Head of caudate nucleus (tissue), 42 donors: ENCODE data around the gene ANKRD13B.
A peak's percentile ranks its signal among the peaks of the same experiment; 100 is the strongest.

Experiments used
- DNase-seq, 42 donors: peaks; one replicate each; pipeline versions ENCODE4 v3.0.0 to v3.0.0-alpha.2; 2020 to 2021; ENCODE audit warnings: mixed read lengths in 7 of 42
- intact Hi-C: fragments of 100-400 bp; cut with DNase I; formaldehyde crosslinking; loops from one replicate; pipeline ENCODE4 v1.15.0; 2022

The ANKRD13B gene

DNA sequence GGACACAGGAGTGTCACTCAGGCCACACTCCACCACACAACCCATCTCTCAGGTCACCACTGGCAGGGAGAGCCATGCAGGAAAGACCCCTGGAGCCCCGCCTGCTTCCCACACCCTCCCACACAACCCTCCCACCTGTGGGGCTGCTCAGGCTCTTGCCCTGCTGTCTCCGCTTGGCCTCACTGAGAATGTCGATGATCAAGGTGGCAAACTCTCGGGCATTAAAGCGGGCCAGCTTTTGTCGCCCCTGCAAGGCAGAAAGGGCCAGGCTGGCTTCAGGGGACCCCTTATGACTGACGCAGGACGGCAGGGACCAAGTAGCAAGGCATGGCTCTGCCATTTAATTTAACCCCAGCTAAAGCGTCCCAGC lies 15.9 kb upstream of the ANKRD13B start:
- DNase-seq, result peak in 2 of 42 donors; percentile 1 to 2
- intact Hi-C loops, result loop anchor here (10.0 kb wide), 1 partner anchor 202 kb away; no protein-coding TSS in a partner anchor

DNA sequence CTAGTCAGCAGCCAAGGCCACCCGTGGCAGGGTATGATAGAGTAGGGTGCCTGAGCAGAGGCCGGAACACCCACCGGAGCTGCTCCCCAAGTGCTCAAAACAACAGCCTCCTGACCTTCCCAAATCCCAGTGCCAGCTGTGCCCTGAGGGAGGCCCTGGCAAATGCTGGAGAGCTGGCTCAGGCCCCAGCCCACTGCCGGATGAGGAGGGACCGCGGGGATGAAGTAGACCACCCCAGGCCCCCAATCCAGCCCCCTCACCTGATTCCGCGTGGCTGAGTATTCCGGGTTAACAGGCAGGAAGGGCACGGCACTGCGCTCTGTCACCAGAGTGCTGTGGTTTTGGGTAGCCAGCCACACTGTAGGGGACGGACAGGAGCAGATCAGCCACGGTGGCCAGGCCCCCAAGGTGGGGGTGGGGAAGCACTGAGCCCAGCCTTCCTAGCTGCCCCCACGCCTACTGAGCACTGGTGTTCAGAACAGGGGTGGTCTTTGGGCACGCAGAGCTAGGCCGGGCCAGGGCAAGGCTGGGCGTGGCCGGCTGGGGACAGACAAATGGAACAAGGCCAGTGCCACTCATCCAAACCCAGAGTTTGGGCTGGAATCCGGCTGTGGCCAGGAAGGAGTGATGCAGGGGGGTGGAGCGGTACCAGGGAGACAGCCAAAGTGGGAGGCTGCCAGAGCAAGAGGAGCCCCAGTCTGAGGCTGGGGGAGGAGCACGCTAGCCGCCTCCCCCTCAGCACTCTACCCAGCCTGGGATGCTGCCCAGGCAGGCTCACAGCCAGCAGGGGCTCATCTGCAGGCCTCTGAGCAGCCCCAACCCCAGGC lies 15.3 kb upstream of the ANKRD13B start:
- intact Hi-C loops, result loop anchor here (10.0 kb wide), 1 partner anchor 203 kb away; no protein-coding TSS in a partner anchor
- DNase-seq, result peak in 33 of 42 donors; percentile 55 to 87 (median 70)

DNA sequence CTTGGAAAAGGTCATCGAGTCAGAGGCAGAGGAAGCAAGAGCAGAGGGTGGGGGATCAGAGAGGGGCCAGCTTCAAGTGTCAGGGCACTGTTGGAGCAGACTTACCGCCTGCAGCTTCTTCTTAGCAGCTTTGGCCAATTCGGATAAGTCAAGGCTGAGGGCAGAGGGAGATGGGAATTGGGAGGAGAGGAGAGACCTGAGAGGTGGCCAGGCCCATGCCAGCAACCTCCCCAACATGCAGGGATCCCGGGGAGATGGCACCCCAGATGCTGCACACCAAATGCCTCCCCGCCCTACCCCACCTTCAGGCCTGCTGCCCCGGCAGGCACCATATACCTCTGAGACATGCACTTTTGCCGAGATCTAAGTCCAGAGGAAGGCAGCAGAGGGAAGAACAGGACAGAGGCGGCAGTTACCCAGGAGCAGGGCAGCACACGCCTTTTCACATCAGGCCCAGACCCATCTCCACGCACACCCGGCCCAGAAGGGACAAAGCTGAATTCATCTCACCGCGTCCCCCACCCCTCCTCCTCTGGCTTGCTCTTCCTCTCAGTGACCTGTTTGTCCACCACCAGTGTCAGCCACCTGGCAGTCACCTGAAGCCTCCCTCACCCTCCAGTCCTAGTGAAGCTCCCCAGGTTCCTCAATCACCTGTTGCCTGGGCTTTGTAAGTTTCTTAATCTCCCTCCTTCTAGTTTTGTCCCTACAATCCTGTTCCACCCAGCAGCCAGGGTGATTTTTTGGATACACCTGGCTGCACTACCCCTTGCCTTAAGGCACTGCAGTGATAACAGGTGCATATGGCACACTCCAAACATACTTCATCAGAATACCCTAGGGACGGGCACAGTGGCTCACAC lies 14.1 kb upstream of the ANKRD13B start:
- no peak for DNase-seq
- intact Hi-C loops, result loop anchor here (10.0 kb wide), 1 partner anchor 204 kb away; no protein-coding TSS in a partner anchor

DNA sequence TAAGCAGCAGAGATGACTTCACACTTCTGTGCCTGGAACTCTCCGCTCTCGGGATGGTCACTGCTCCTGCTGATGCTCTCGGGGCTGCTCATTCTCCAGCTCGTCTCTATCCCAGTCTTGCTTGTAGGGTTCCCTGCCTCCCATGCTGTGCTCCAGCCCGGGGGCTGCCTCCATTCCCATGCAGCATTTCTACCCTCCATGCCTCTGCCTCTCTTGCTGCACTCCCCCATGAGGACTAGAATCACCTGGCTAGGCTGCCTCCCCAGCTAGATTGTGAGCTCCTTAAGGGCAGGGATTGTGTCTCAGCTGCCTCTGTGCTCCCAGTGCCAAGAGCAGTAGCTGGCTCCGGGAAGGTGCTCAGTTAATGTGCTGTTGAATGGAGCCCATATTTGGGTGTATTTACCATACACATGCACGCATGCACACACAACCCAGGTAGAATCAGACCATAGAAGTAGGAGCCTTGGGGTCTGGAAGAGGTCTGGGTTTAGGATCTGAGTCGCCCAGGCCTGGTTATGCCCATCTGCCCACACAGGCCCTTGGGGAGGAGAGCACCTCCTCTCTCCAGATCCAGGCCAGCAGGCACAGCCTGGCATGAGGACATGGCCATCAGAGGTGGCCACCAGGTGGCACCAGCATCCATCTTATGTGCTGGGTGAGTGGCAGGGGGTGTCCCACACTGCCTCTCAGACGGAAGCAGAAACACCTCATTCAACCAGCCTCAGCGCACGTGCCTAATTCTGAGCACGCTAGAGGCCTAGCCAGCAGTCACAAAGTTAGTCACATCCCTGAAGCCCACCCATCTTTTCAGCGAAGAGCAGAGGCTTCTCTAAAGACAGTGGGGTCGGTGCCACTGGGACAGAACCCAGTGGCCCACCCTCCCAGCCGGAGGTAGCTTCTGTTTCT lies 12.8 kb upstream of the ANKRD13B start:
- intact Hi-C loops, result loop anchor here (10.0 kb wide), 1 partner anchor 205 kb away; no protein-coding TSS in a partner anchor
- peak; percentile 83 to 97 (median 92) for DNase-seq

GRCh38 chr17:29581583-29582253 lies 11.2 kb upstream of the ANKRD13B start:
- intact Hi-C loops, result no loop called here
- DNase-seq, result peak in 25 of 42 donors; percentile 37 to 83 (median 65)

DNA sequence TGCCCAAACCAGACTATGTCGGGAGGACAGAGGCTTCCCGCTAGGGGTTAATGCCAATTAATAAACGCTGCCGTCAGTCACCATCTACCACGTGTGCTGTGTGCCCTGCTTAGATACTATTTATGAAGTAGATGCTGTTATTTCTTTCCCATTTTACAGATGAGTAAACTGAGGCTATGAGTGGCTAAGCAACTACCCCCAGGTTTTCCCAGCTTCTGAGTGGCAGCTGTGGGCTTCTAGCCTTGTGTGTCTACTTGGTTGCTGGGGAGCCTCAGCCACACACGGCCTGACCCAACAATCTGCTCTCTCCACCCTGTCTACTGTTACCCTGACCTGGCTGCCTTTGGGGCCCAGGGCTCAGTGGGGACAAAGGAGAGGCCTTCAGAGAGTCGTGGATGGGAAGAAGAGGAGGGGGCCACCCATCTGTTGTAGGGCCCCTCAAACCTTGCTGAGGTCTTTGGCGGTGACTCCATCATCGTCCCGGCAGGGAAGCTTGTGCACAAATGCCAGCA lies 10.6 kb upstream of the ANKRD13B start:
- intact Hi-C loops, result no loop called here
- peak in 1 of 42 donors; percentile 16 for DNase-seq

DNA sequence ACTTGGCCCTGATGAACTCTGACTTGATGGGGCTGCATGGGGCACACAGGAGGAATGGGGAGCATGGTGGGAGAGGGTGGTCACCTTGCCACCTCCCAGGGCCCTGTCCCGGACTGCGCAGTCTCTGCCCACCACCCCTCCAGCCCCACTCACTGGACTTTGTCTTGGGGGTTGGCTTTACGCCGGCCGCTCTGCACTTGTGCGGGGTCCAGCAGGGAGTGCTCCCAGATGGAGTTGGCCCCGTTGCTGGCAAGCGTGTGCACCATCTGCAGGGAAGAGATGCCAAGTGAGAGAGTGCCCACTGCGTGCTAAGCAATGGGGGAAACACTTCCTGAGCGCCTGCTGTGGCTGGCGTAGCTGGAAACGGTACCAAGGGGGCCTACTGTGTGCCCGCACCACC lies 10.2 kb upstream of the ANKRD13B start:
- intact Hi-C loops, result no loop called here
- peak; percentile 76 to 95 (median 88) for DNase-seq

GRCh38 chr17:29583324-29584248 lies 9.3 kb upstream of the ANKRD13B start:
- peak in 1 of 42 donors; percentile 30 for DNase-seq
- intact Hi-C loops, result no loop called here

DNA sequence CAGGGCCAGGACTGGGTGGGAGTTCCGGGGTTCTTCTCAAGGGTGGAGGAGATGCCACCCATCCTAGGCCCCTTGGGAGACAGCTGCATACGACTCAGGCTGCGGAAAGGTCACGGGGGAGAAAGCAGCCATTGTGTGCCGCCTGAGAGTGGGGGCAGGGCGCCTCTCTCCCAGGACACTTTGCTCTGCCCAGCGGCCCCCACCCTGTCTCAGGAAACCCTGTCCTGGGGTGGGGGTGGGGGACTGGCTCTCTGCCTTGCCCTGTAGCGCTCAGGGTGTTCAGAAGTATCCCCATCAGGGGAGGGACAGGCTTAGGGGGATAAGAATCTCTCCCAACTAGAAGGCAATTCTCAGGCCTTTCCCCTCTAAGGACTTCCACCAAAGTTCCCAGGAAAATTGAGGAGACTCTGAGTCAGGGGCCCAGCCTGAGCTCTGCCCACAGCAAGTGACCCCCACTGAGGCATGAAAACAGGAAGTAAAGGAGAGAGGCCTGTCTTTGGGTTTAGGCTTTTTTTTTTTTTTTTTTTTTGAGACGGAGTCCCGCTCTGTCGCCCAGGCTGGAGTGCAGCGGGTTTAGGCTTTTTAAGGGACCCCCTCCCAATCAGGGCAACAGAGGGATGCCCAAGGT lies 8.4 kb upstream of the ANKRD13B start:
- intact Hi-C loops, result no loop called here
- DNase-seq, result peak; percentile 69 to 95 (median 86)

- peak in 6 of 42 donors; percentile 14 to 52 (median 32) for DNase-seq
- intact Hi-C loops, result no loop called here
Measured at GRCh38 chr17:29585080-29585751, 7.7 kb upstream of the ANKRD13B start.

GRCh38 chr17:29586676-29587469 lies 6.1 kb upstream of the ANKRD13B start:
- intact Hi-C loops, result no loop called here
- DNase-seq, result peak in 1 of 42 donors; percentile 16

GRCh38 chr17:29587591-29587990 lies 5.3 kb upstream of the ANKRD13B start:
- intact Hi-C loops, result no loop called here
- DNase-seq, result peak in 1 of 42 donors; percentile 8

DNA sequence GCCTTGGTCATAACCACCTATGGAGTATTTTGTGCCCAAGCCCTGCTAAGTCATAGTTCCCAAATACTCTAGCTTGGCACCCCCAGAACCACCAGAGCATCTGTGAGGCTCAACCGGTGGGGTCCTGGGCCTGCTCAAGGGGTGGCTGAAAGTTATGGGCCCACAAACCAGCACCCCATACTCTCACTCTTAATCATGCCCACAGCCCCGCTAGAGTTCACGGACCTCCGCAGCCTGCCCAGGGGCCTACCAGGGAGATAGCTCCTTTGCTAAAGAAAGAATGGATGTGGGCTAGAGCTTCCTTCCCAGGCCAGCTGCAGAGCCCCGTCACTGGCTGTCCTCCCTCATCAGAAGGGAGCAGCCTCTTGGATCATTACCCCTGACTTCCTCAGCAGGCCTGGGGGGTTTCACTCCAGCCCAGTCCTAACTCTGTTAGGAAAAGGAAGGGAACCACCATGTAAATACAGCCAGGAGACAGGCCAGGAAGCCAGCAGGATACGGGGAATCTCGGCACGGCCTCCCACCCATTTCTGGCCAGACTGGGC lies 4.8 kb upstream of the ANKRD13B start:
- intact Hi-C loops, result no loop called here
- peak in 1 of 42 donors; percentile 16 for DNase-seq

DNA sequence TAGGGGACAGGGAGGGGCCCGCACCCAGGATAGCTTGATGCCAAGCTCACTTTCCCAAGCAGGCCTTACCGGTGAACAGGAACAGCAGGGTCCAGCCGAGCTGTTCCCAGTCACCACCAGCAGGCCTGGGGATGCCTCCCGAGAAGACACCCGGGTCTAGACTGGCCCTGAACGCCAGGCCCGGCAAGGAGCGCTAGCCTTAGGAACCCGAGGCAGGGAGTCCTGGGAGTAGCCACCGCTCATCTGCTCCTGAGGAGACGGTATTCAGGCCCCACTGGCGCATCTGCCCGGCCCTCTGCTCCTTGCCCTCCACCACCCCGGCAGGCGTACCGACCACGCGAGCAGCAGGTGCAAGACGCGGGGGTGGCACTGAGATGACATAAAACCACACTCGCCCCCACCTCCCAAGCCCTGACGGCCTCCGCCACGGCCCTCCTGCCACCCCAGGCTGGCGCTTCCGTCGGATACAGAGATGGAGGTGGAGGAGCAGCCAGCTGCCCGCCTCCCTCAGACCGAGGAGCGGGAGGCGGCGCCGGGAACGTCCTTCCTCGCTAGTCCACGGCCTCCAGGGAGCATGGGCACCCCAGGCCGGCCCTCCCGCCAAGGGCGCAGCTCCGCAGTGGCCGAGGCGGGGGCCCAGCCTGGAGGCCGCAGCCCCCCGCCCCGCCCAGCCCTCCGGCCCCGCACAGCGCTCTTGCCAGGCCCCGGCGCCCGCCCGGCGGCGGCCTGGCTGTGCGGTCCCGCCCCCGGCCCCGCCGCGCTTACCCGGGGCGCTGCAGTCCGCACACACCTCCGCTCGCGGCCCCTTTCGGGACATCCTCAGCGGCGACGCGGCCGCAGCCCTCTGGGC lies 4.1 kb upstream of the ANKRD13B start:
- intact Hi-C loops, result no loop called here
- DNase-seq, result peak in 29 of 42 donors; percentile 55 to 82 (median 65)
